Measurements from ENCODE around the gene STING1.

Gene STING1

GRCh38 chr5:139495638-139496435 lies 13.3 kb upstream of the STING1 start:
- DNase-seq (ENCODE audit: extremely low read depth, insufficient read length), result no peak

DNA sequence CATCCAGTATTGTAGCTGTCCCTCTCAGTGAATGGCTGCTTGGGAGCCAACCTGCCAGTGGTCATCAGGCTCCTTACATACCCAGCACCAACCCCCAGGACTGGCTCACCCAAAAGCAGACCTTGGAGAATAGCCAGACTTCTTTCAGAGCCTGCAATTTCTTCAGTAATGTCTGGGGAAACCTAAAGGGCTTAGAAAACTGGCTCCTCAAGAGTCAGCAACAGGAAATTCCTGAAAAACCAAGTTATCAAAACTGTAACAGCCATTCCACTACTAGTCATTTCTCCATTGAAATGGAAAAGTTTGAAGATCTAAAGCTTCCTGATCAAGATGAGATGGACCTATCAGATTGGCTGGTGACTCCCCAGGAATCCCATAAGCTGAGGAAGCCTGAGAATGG lies 12.3 kb upstream of the STING1 start:
- TF ChIP-seq CTCF (IDR thresholded peaks at IDR 0.05; ENCODE audit: insufficient read depth, low read length, poor library complexity, severe bottlenecking), result no peak
- DNase-seq (ENCODE audit: extremely low read depth, insufficient read length), result no peak

More at GRCh38 chr5:139495638-139496435, 13.3 kb upstream of the STING1 start:
- H3K4me3 ChIP-seq (replicated peaks; ENCODE audit: low read depth, low read length), result no peak overlapping the region
- no peak for TF ChIP-seq CTCF (IDR thresholded peaks at IDR 0.05; ENCODE audit: insufficient read depth, low read length, poor library complexity, severe bottlenecking)
- H3K27me3 ChIP-seq (replicated peaks; ENCODE audit: control insufficient read depth, insufficient read depth, low read length), result no peaks in the 10 kb centered on the region
- H3K36me3 ChIP-seq (ENCODE audit: control insufficient read depth, insufficient read depth, low read length), result no peaks in the 10 kb centered on the region

GRCh38 chr5:139494256-139494655 lies 11.7 kb upstream of the STING1 start:
- Histone ChIP-seq H3K36me3 (ENCODE audit: control insufficient read depth, insufficient read depth, low read length) (no peaks in the 10 kb centered on the region), H3K4me3 (replicated peaks; ENCODE audit: low read depth, low read length) (no peak overlapping the region), H3K27me3 (replicated peaks; ENCODE audit: control insufficient read depth, insufficient read depth, low read length) (no peaks in the 10 kb centered on the region)
- TF ChIP-seq CTCF (IDR thresholded peaks at IDR 0.05; ENCODE audit: insufficient read depth, low read length, poor library complexity, severe bottlenecking), result no peak
- no peak for DNase-seq (ENCODE audit: extremely low read depth, insufficient read length)

More for the DNA sequence above, 12.3 kb upstream of the STING1 start:
- H3K36me3 ChIP-seq (ENCODE audit: control insufficient read depth, insufficient read depth, low read length), result no peaks in the 10 kb centered on the region
- H3K4me3 ChIP-seq (replicated peaks; ENCODE audit: low read depth, low read length), result no peak overlapping the region
- H3K27me3 ChIP-seq (replicated peaks; ENCODE audit: control insufficient read depth, insufficient read depth, low read length), result no peaks in the 10 kb centered on the region

- DNase-seq (ENCODE audit: extremely low read depth, insufficient read length), result no peak
- no peak for TF ChIP-seq CTCF (IDR thresholded peaks at IDR 0.05; ENCODE audit: insufficient read depth, low read length, poor library complexity, severe bottlenecking)
- Histone ChIP-seq H3K4me3 (replicated peaks; ENCODE audit: low read depth, low read length) (no peak overlapping the region), H3K36me3 (ENCODE audit: control insufficient read depth, insufficient read depth, low read length) (no peaks in the 10 kb centered on the region), H3K27me3 (replicated peaks; ENCODE audit: control insufficient read depth, insufficient read depth, low read length) (no peaks in the 10 kb centered on the region)
Observed at GRCh38 chr5:139492700-139493192, 10.2 kb upstream of the STING1 start.

- Histone ChIP-seq H3K4me3 (replicated peaks; ENCODE audit: low read depth, low read length) (no peak overlapping the region), H3K36me3 (ENCODE audit: control insufficient read depth, insufficient read depth, low read length) (no peaks in the 10 kb centered on the region), H3K27me3 (replicated peaks; ENCODE audit: control insufficient read depth, insufficient read depth, low read length) (no peaks in the 10 kb centered on the region)
- no peak for DNase-seq (ENCODE audit: extremely low read depth, insufficient read length)
- TF ChIP-seq CTCF (IDR thresholded peaks at IDR 0.05; ENCODE audit: insufficient read depth, low read length, poor library complexity, severe bottlenecking), result no peak
Observed at GRCh38 chr5:139488260-139488659, 5.7 kb upstream of the STING1 start.

Measured in GM06990 (cell line).